ENCODE measurements around the gene TP73. TPM values are rescaled to one million over a fixed set of nuclear protein-coding genes. Genes with fewer than 3 reads are reported as not detected.

TP73 gene
- total RNA-seq, 1 donor from 2014 or later, result 5.2 TPM

- ATAC-seq, result peak; percentile 2
Measured at GRCh38 chr1:3711381-3711779, 59.1 kb downstream of the TP73 start.

DNA sequence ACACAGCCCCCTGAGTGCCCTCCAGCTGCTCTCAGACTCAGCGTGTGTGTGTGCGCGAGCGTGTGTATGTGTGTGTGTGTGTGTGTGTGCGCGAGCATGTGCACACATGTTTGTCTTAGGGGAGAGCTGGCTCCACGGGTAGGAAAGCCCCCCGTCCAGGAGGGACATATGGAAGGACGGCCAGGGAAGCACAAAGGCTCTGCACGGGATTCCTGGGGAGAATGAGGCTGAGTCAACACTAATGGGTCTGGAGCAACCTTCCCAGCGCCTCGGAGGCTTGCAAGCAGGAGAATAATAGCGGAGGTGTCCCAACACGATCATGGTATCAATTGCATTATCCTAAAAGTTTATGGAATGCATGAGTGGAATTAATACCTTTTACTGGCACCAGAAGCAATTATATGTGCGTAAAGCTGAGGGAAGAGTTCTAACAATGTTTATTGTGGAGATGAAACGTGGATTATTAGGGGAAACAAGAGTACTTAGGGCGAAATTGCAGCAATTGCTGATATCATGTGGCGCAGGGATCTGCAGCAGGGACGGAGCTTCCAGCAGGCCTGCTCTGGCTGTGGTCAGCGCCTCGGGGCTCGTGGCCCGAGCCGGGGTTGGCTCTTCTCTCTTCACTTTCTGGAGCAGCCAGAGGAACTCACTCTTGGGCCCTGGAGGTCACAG lies 59.6 kb downstream of the TP73 start:
- ATAC-seq, result peak; percentile 28

- ATAC-seq, result no peak
Measured at GRCh38 chr1:3712573-3713535, 60.5 kb downstream of the TP73 start.

DNA sequence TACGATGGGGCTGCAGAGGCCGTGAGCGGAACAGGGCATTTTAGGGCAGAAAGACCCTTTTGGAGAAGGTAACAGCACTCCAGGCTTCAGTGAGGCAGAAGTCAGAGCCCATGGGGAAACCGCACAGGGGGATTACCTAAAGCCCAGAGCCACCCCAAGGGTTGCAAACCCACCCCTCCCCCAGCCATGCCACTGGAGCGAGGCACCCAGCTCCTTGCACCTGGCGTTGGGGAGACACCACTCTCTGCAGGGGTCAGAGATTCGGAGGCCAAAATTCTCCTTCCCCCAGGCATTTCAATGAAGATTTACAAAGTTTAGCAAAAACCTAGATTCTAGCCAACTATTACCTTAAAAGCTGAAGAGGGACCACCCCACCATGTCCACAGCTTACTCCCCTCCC lies 61.5 kb downstream of the TP73 start:
- no peak for ATAC-seq

DNA sequence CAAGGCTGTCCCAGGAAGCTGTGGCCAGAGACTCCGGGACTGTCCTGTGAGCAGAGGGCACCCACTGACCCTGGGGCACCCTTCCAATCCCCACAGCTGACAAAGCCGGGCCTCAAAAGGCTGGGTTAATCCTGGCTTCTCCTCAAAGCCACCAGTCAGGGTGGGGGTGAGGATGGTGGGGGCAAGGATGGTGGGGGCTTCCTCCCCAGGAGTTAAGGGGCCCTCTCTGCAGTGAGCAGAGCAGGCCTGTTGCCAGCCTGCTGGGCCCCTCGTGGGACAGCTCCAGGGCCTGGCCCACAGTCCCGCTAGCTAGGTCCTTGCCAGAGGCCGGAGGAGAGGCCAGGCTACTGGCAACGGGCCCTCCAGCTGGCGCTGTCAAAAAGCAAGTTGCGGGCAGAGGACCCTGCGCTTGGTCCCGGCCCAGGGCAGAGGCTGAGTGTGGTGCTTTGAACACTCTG lies 62.0 kb downstream of the TP73 start:
- ATAC-seq, result no peak

DNA sequence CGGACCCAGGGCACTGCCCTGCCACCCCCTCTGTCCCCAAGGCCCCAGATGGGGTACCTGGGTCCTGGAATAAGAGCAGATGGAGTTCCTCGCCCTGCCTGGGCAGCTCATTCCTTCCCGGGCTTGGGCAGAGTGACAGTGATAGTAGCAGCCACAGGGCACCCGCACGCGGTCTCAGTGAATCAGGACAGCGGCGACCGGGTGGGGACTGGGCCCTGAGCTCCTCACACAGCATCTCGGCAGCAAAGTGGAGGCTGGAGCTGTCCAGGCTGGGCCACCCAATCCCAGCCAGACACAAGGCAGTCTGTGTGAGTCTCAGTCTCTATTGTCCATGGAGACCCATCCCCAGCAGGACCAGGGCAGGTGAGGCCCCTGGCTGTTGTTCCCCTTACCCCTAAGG lies 62.5 kb downstream of the TP73 start:
- ATAC-seq, result no peak

DNA sequence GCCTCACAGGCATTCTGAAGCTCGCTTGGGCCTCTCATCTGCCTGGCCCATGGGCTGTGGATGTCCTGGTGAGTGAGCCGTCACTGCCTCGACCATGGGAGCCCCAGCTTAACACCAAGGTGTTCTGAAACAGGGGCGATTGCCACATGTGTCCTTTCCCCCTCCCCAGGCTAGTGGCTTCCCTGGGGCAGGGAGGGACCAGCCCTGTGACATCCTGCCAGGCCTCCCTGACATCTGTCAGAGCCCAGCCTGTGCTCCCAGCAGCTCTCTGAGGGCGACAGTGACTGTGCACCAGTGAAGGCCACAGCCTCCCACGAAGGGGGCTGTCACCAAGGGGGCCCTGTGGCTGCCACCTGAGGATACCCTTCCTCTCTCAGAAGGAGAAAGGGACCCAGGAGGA lies 64.0 kb downstream of the TP73 start:
- no peak for ATAC-seq

GRCh38 chr1:3717041-3717714 lies 64.9 kb downstream of the TP73 start:
- ATAC-seq, result peak; percentile 72

DNA sequence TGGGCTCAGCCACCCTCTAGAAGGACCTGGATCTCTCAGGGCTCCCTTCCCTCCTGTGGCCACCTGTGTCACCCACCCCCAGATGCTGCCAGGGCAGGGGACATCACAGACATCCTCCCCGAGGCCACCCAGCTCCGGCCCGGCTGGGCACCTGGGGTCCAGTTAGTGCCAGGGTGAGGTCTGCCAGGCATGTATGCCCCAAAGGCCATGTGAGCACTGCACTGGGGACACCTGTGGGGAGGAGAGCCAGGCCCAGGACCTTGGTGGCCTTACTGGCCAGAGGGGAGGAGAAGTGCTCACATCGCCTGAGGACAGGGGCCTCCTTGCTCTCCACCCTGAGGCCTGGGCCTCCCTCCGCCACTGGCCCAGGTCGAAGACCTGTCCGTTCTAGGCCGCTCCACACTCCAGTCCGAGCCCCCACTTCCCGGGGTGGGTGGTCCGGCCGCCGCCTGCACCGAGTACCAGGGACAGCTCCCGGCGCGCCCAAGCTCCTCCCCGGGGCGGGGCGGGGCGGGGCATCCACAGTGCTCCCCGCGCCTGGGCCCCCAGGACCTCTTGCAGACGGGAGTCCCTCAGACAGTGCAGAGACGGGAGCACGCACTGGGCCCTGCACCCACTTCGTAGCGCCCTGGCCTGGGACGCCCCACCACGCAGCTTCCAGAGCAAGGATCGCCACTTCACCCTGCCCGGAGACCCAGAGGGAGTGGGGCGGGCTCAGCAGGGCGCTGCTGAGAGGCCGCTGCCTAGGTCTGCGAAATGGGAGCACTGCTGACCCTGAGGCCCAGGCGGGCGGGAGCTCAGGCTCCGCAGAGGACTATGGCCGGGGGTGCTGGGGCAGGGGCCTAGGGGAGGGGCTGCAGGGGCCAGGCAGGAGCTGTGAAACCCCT lies 65.6 kb downstream of the TP73 start:
- peak; percentile 44 for ATAC-seq

- no peak for ATAC-seq
Measured at GRCh38 chr1:3718764-3719163, 66.4 kb downstream of the TP73 start.

DNA sequence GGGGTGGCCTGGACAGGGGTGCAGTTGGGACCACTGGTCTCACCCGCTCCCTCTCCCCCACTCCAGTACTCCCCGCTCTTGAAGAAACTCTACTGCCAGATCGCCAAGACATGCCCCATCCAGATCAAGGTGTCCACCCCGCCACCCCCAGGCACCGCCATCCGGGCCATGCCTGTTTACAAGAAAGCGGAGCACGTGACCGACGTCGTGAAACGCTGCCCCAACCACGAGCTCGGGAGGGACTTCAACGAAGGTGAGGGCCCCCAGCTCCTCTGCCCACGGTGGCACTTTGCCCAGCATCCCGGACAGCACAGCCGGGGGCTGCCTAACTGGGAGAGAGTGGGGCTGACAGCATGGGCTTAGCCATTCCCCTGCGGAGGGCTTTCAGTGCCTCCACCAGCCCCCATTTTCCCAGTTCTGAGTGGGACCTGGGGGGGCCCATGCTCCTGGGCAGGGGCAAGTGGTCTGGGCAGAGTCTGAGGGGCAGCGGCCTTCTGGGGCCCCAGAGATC lies 69.7 kb downstream of the TP73 start:
- ATAC-seq, result no peak

- ATAC-seq, result no peak
Measured at GRCh38 chr1:3722846-3723245, 70.5 kb downstream of the TP73 start.

GRCh38 chr1:3724416-3725030 lies 72.2 kb downstream of the TP73 start:
- ATAC-seq, result peak; percentile 41

DNA sequence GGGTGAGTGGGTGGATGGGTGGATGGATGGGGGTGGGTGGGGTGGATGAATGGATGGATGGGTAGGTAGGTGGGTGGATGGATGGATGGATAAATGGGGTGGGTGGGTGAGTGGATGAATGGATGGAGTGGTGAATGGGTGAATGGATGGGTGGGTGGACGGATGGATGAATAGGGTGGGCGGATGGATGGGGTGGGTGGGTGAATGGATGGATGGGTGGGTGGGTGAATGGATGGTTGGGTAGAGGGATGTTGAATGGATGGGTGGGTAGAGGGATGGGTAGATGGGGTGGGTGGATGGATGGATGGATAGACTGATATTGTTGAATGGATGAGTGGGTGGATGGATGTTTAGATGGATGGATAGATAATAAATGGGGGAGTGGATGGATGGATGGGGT lies 73.0 kb downstream of the TP73 start:
- no peak for ATAC-seq

GRCh38 chr1:3727042-3727824 lies 74.9 kb downstream of the TP73 start:
- ATAC-seq, result no peak

GRCh38 chr1:3727825-3728776 lies 75.8 kb downstream of the TP73 start:
- no peak for ATAC-seq

DNA sequence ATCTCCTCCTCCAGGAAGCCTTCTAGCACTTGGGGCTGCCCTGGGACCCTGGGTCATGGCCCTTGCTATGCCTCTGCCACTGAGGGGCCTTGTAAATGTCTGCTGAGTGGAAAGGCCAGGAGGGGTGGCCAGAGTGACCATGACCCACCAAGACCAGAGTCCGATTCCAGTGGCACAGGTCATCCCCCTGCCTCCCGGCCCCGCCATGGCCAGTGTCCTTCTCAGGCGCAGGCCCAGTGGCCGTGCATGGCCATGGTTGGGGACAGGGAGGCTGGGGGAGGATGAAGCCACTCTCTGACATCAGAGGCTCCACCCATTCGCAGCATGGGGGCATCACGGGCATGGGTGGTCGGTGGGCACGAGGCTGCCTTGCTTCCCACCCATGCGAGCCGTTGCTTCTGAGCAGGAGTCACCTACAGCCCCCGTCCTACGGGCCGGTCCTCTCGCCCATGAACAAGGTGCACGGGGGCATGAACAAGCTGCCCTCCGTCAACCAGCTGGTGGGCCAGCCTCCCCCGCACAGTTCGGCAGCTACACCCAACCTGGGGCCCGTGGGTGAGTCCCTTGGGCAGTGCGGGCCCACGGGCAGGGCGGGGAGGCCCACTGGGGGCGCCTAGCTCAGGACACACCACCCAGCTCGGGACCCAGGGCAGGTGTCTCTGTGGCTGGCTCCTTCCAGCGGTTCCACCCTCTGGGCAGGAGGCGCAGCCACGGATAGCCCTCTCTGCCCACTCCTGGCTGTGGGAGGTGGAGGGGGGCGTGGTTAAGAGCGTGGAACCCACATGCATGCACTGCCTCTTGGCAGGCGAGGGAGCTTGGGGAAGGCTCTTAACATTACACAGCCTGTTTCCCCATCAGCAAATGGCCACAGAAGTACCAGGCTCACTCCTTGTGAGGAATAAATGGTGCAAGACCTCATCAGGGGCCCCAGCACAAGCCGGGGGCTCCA lies 77.6 kb downstream of the TP73 start:
- no peak for ATAC-seq
